ENCODE results near the gene CLTCL1. TPM values are rescaled to one million over a fixed set of nuclear protein-coding genes. Genes with fewer than 3 reads are reported as not detected.

Gene CLTCL1
- total RNA-seq, 1 experiment from 2014 or later: 7.1 TPM

DNA sequence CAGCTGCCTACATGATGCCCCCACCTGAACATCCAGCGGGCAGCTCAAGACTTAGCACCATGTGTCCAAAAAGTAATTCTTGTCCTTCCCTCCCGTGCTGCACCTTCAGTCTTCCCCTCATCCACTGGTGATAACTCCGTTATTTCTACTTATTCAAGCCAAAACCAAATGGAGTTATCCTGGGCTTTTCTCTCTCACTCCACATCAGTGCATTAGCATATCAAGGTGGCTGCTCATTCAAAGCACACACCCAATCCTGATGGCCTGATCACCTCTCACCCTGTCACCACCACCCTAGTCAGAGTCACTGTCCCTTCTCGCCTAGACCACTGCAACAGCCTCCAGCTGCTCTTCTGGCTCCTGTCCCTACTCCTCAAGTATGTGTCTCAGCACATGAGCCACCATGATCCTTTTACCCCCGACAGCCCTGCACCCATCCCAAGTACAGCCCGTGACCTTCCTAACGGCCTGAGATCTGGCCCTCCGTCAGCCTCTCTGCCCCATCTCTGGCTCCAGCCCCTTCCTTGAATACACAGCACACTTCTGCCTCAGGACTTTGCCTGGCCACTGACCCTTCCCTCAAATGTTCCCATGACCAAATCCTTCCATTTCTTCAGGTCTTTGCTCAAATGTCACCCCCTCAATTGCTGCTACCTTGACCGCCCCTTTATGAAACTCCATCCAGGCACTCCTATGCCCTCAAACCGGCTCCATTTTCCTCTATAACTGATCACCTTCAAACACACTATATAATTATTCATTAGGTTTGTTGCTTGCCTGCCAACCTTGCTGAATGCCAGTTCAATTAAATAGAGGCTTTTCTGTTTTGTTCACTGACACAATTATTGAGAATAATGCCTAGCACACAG lies 93.3 kb downstream of the CLTCL1 start:
- no peaks in the 10 kb centered on the region for H3K4me1 ChIP-seq (ENCODE audit: control insufficient read depth in 1 of 2, insufficient read depth in 2 of 2, low read length in 2 of 2)
- H3K36me3 ChIP-seq (ENCODE audit: control insufficient read depth in 1 of 2, insufficient read depth in 2 of 2, low read length in 2 of 2): no peaks in the 10 kb centered on the region
- no peaks in the 10 kb centered on the region for H4K20me1 ChIP-seq (ENCODE audit: insufficient read depth)
- H3K4me2 ChIP-seq (ENCODE audit: low read length): no peak overlapping the region
- DNase-seq (ENCODE audit: low read depth, low spot score) (no peak), ATAC-seq (no peak)
- no peaks in the 10 kb centered on the region for H3K27me3 ChIP-seq (ENCODE audit: insufficient read depth, low read length)
- no peak for TF ChIP-seq CEBPB (IDR thresholded peaks at IDR 0.05; ENCODE audit: low read depth)
- no peak for TF ChIP-seq EZH2phosphoT487 (IDR thresholded peaks at IDR 0.05; ENCODE audit: borderline replicate concordance)
- no peak for TF ChIP-seq ZNF274 (IDR thresholded peaks at IDR 0.05; ENCODE audit: low read depth, low read length)
- no peak for TF ChIP-seq POLR2A (IDR thresholded peaks at IDR 0.05; ENCODE audit: borderline replicate concordance, extremely low read depth, insufficient read depth, insufficient read length)
- TF ChIP-seq EZH2 (IDR thresholded peaks at IDR 0.05): no peak
- no peak for TF ChIP-seq FOSL1 (IDR thresholded peaks at IDR 0.05; ENCODE audit: low read depth)
- no peak for TF ChIP-seq YY1 (IDR thresholded peaks at IDR 0.05; ENCODE audit: extremely low read depth, insufficient replicate concordance, low read depth, low read length)
- no peak for TF ChIP-seq SP1 (IDR thresholded peaks at IDR 0.05; ENCODE audit: low read depth)
- TF ChIP-seq TCF7L2 (IDR thresholded peaks at IDR 0.05; ENCODE audit: borderline replicate concordance, extremely low read depth, insufficient read depth, insufficient read length): no peak
- no peak for TF ChIP-seq JUND (IDR thresholded peaks at IDR 0.05)
- no peaks in the 10 kb centered on the region for H3K9me2 ChIP-seq (ENCODE audit: insufficient read depth)
- no peak overlapping the region for H3K27ac ChIP-seq (ENCODE audit: low read depth, low read length)
- intact Hi-C loops (cut with micrococcal nuclease): no loop called here
- RAD21 ChIA-PET (ENCODE audit: low non-redundant PET in 1 of 2, low total read pairs in 2 of 2, uncharacterized antibody in 2 of 2, unreplicated experiment in 2 of 2): no interaction called here
- H3K9me3 ChIP-seq (ENCODE audit: control insufficient read depth in 1 of 2, insufficient read depth in 1 of 2, low read depth in 1 of 2, low read length in 2 of 2): no peaks in the 10 kb centered on the region
- no peak overlapping the region for H3K4me3 ChIP-seq (replicated peaks in 1 of 2; ENCODE audit: low read depth in 1 of 2, low read length in 2 of 2)
- H3K9ac ChIP-seq (ENCODE audit: low read length): no peak overlapping the region
- CTCF ChIA-PET: no interaction called here
- POLR2A ChIA-PET: no interaction called here
- H2AFZ ChIP-seq (ENCODE audit: low read depth, low read length, poor library complexity, severe bottlenecking): no peak overlapping the region
- BruUV-seq (replicated peaks): no TSS peak
- no peaks in the 10 kb centered on the region for H3K79me2 ChIP-seq (ENCODE audit: insufficient read depth, low read length)
